LNCaP clone FGC (cell line): ENCODE results near the gene THBD.
"Not testable (repeated sequence)": the region's sequence is repeated elsewhere in the genome, so short reads cannot be mapped to it uniquely, and the experiment has no call there.

ENCODE experiments used
- DNase-seq: peaks from one replicate; pipeline ENCODE4 v3.0.0-alpha.2; 2011; ENCODE audit warnings: low read depth
- H3K4me3 ChIP-seq: 2 replicates; pipeline ENCODE4 v1.5.1; 2011; ENCODE audit warnings: mild to moderate bottlenecking, low read depth, low read length, control low read depth
- CTCF ChIP-seq: IDR thresholded peaks from 2 replicates; pipeline ENCODE4 v1.5.1; 2012; ENCODE audit warnings: mild to moderate bottlenecking; ENCODE audit not compliant: control insufficient read depth, insufficient read depth; ENCODE audit errors: extremely low read depth

THBD gene

GRCh38 chr20:23031346-23031745, 18.1 kb downstream of the THBD start:
- no peak for TF ChIP-seq CTCF
- H3K4me3 ChIP-seq, result no peak overlapping the region
- no peak for DNase-seq

- no peak overlapping the region for H3K4me3 ChIP-seq
- TF ChIP-seq CTCF, result no peak
Measured at GRCh38 chr20:23029324-23029723, 20.1 kb downstream of the THBD start.

GRCh38 chr20:23028392-23028791, 21.1 kb downstream of the THBD start:
- TF ChIP-seq CTCF, result no peak
- DNase-seq, result no peak
- H3K4me3 ChIP-seq, result no peak overlapping the region

More at GRCh38 chr20:23029324-23029723, 20.1 kb downstream of the THBD start:
- no peak for DNase-seq

- no peak for TF ChIP-seq CTCF
- no peak overlapping the region for H3K4me3 ChIP-seq
- no peak for DNase-seq
Measured at GRCh38 chr20:23027721-23028120, 21.8 kb downstream of the THBD start.

- not testable (repeated sequence) for DNase-seq
Measured at GRCh38 chr20:23025503-23025902, 24.0 kb downstream of the THBD start.

GRCh38 chr20:23024701-23025100, 24.8 kb downstream of the THBD start:
- no peak for DNase-seq
- H3K4me3 ChIP-seq, result no peak overlapping the region
- no peak for TF ChIP-seq CTCF

More at GRCh38 chr20:23025503-23025902, 24.0 kb downstream of the THBD start:
- H3K4me3 ChIP-seq, result not testable (repeated sequence)

GRCh38 chr20:23023621-23024177, 25.8 kb downstream of the THBD start:
- no peak for DNase-seq
- no peak overlapping the region for H3K4me3 ChIP-seq
- TF ChIP-seq CTCF, result no peak
